ENCODE data around the gene AKAP13.
"Not testable (repeated sequence)": the region's sequence is repeated elsewhere in the genome, so short reads cannot be mapped to it uniquely, and the experiment has no call there.

The AKAP13 gene

GRCh38 chr15:85453144-85453872, 72.9 kb downstream of the AKAP13 start:
- no peak for DNase-seq

- DNase-seq = no peak
Observed at GRCh38 chr15:85454403-85454802, 74.0 kb downstream of the AKAP13 start.

GRCh38 chr15:85455891-85456290, 75.5 kb downstream of the AKAP13 start:
- DNase-seq = no peak

GRCh38 chr15:85456798-85457197, 76.4 kb downstream of the AKAP13 start:
- no peak for DNase-seq

GRCh38 chr15:85457392-85457968, 77.1 kb downstream of the AKAP13 start:
- peak; percentile 28 for DNase-seq

- no peak for DNase-seq
Observed at GRCh38 chr15:85458764-85459163, 78.4 kb downstream of the AKAP13 start.

- peak; percentile 38 for DNase-seq
Observed at GRCh38 chr15:85462029-85462428, 81.6 kb downstream of the AKAP13 start.

- DNase-seq = no peak
Observed at GRCh38 chr15:85463276-85463892, 83.0 kb downstream of the AKAP13 start.

GRCh38 chr15:85463976-85464375, 83.6 kb downstream of the AKAP13 start:
- DNase-seq = no peak

- DNase-seq = no peak
Observed at GRCh38 chr15:85464471-85464870, 84.1 kb downstream of the AKAP13 start.

GRCh38 chr15:85470563-85471271, 90.3 kb downstream of the AKAP13 start:
- DNase-seq = no peak

GRCh38 chr15:85472349-85472748, 91.9 kb downstream of the AKAP13 start:
- DNase-seq = no peak

- DNase-seq = peak; percentile 98
Observed at GRCh38 chr15:85473455-85473854, 93.1 kb downstream of the AKAP13 start.

- DNase-seq = no peak
Observed at GRCh38 chr15:85474700-85475316, 94.4 kb downstream of the AKAP13 start.

- DNase-seq = peak; percentile 59
Observed at GRCh38 chr15:85475317-85475701, 94.9 kb downstream of the AKAP13 start.

- DNase-seq = no peak
Observed at GRCh38 chr15:85475711-85476110, 95.3 kb downstream of the AKAP13 start.

GRCh38 chr15:85477061-85477460, 96.7 kb downstream of the AKAP13 start:
- DNase-seq = peak; percentile 33

- peak; percentile 29 for DNase-seq
Observed at GRCh38 chr15:85477730-85478129, 97.3 kb downstream of the AKAP13 start.

- peak; percentile 70 for DNase-seq
Observed at GRCh38 chr15:85479071-85479647, 98.8 kb downstream of the AKAP13 start.

GRCh38 chr15:85480923-85481322, 100.5 kb downstream of the AKAP13 start:
- no peak for DNase-seq

- DNase-seq = not testable (repeated sequence)
Observed at GRCh38 chr15:85481543-85481942, 101.1 kb downstream of the AKAP13 start.

GRCh38 chr15:85482894-85483293, 102.5 kb downstream of the AKAP13 start:
- DNase-seq = no peak

- peak; percentile 78 for DNase-seq
Observed at GRCh38 chr15:85483955-85484354, 103.6 kb downstream of the AKAP13 start.

Data from NCI-H82 (cell line).